Measurements from ENCODE around the gene THSD8.

DNA sequence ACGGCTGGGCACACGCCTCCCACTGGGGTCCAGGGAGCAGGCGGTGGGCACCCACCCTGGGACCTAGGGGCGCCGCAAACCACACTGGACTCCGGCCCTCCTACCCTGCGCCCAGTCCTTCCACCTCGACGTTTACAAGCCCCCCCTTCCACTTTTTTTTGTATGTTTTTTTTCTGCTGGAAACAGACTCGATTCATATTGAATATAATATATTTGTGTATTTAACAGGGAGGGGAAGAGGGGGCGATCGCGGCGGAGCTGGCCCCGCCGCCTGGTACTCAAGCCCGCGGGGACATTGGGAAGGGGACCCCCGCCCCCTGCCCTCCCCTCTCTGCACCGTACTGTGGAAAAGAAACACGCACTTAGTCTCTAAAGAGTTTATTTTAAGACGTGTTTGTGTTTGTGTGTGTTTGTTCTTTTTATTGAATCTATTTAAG lies 9.0 kb upstream of the THSD8 start:
- TF ChIP-seq, protein P1, sequence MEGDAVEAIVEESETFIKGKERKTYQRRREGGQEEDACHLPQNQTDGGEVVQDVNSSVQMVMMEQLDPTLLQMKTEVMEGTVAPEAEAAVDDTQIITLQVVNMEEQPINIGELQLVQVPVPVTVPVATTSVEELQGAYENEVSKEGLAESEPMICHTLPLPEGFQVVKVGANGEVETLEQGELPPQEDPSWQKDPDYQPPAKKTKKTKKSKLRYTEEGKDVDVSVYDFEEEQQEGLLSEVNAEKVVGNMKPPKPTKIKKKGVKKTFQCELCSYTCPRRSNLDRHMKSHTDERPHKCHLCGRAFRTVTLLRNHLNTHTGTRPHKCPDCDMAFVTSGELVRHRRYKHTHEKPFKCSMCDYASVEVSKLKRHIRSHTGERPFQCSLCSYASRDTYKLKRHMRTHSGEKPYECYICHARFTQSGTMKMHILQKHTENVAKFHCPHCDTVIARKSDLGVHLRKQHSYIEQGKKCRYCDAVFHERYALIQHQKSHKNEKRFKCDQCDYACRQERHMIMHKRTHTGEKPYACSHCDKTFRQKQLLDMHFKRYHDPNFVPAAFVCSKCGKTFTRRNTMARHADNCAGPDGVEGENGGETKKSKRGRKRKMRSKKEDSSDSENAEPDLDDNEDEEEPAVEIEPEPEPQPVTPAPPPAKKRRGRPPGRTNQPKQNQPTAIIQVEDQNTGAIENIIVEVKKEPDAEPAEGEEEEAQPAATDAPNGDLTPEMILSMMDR (conservative IDR thresholded peaks at IDR 0.05 in 1 of 2, IDR thresholded peaks at IDR 0.05 in 1 of 2; ENCODE audit: extremely low read depth in 1 of 2, insufficient read depth in 1 of 2, low read depth in 1 of 2, low read length in 2 of 2), result no peak
- no peak for TF ChIP-seq EZH2 (IDR thresholded peaks at IDR 0.05; ENCODE audit: borderline replicate concordance, low read length)

Data from mammary epithelial cell (primary cell).